NCI-H2171 treated with DMSO at 0.1 percent for 48 hours (cell line): Measurements from ENCODE around the gene C1GALT1C1.

Source experiments
- DNase-seq: peaks from one replicate; lab custom pipeline; 2025; lab: John Stamatoyannopoulos, UW

Gene C1GALT1C1

GRCh38 chrX:120585702-120586101 is 44.2 kb downstream of the C1GALT1C1 start:
- no peak for DNase-seq
